HG03571 (cell line): ENCODE measurements around the gene TRIB2.
"Not testable (repeated sequence)": the region's sequence is repeated elsewhere in the genome, so short reads cannot be mapped to it uniquely, and the experiment has no call there.

Experiments used
- ATAC-seq: cut with Tn5 transposase; IDR thresholded peaks from one replicate; pipeline ENCODE4 v1.9.1; 2021; ENCODE audit not compliant: unreplicated experiment

TRIB2 gene

GRCh38 chr2:12716282-12717190 is at the start of gene TRIB2:
TRIB2 (plus strand) TSS chr2:12716936; CDS start chr2:12718308, 1,372 bp downstream.
- ATAC-seq, result peak; percentile 79

- ATAC-seq, result no peak
Measured at GRCh38 chr2:12669036-12669435, 47.7 kb upstream of the TRIB2 start.

- no peak for ATAC-seq
Measured at GRCh38 chr2:12672711-12673315, 43.9 kb upstream of the TRIB2 start.

- no peak for ATAC-seq
Measured at GRCh38 chr2:12674644-12675328, 42.0 kb upstream of the TRIB2 start.

- no peak for ATAC-seq
Measured at GRCh38 chr2:12675352-12675795, 41.4 kb upstream of the TRIB2 start.

- ATAC-seq, result no peak
Measured at GRCh38 chr2:12675801-12676200, 40.9 kb upstream of the TRIB2 start.

- ATAC-seq, result no peak
Measured at GRCh38 chr2:12676771-12677170, 40.0 kb upstream of the TRIB2 start.

- ATAC-seq, result no peak
Measured at GRCh38 chr2:12678186-12678585, 38.5 kb upstream of the TRIB2 start.

- ATAC-seq, result no peak
Measured at GRCh38 chr2:12679550-12680072, 37.1 kb upstream of the TRIB2 start.

- ATAC-seq, result not testable (repeated sequence)
Measured at GRCh38 chr2:12680115-12680514, 36.6 kb upstream of the TRIB2 start.

GRCh38 chr2:12682017-12682416 is 34.7 kb upstream of the TRIB2 start:
- no peak for ATAC-seq

- ATAC-seq, result no peak
Measured at GRCh38 chr2:12683457-12684100, 33.2 kb upstream of the TRIB2 start.

- ATAC-seq, result no peak
Measured at GRCh38 chr2:12684471-12684936, 32.2 kb upstream of the TRIB2 start.

- no peak for ATAC-seq
Measured at GRCh38 chr2:12685145-12685544, 31.6 kb upstream of the TRIB2 start.

GRCh38 chr2:12685956-12686355 is 30.8 kb upstream of the TRIB2 start:
- ATAC-seq, result no peak

GRCh38 chr2:12686708-12687283 is 29.9 kb upstream of the TRIB2 start:
- no peak for ATAC-seq

- no peak for ATAC-seq
Measured at GRCh38 chr2:12688091-12688490, 28.6 kb upstream of the TRIB2 start.

- no peak for ATAC-seq
Measured at GRCh38 chr2:12688893-12689292, 27.8 kb upstream of the TRIB2 start.

- no peak for ATAC-seq
Measured at GRCh38 chr2:12693509-12693908, 23.2 kb upstream of the TRIB2 start.

- ATAC-seq, result peak; percentile 65
Measured at GRCh38 chr2:12694990-12695774, 21.6 kb upstream of the TRIB2 start.
